Measurements from ENCODE around the gene HMGA1.
"Not testable (repeated sequence)": the region's sequence is repeated elsewhere in the genome, so short reads cannot be mapped to it uniquely, and the experiment has no call there.

Gene HMGA1

GRCh38 chr6:34241351-34242215 lies 4.9 kb downstream of the HMGA1 start:
- no peak for DNase-seq

GRCh38 chr6:34242252-34243130 lies 5.8 kb downstream of the HMGA1 start:
- no peak for DNase-seq

GRCh38 chr6:34243131-34243771 lies 6.6 kb downstream of the HMGA1 start:
- DNase-seq, result no peak

GRCh38 chr6:34243901-34244884 lies 7.5 kb downstream of the HMGA1 start:
- peak in 1 of 2 donors; percentile 49 for DNase-seq

- not testable (repeated sequence) for DNase-seq
Observed at GRCh38 chr6:34245032-34245760, 8.5 kb downstream of the HMGA1 start.

GRCh38 chr6:34245761-34246140 lies 9.1 kb downstream of the HMGA1 start:
- not testable (repeated sequence) for DNase-seq

- DNase-seq, result no peak
Observed at GRCh38 chr6:34246249-34246562, 9.5 kb downstream of the HMGA1 start.

GRCh38 chr6:34246563-34247391 lies 10.1 kb downstream of the HMGA1 start:
- DNase-seq, result peak; percentile 53 to 68

GRCh38 chr6:34247481-34248197 lies 11.0 kb downstream of the HMGA1 start:
- no peak for DNase-seq

GRCh38 chr6:34248198-34248726 lies 11.6 kb downstream of the HMGA1 start:
- peak; percentile 62 to 66 for DNase-seq

- peak; percentile 95 to 98 for DNase-seq
Observed at GRCh38 chr6:34248727-34249468, 12.2 kb downstream of the HMGA1 start, which contains the start of gene SMIM29. SMIM29 (minus strand) TSS chr6:34249006; CDS start chr6:34247791, 1,215 bp downstream.

GRCh38 chr6:34249469-34250261 lies 13.0 kb downstream of the HMGA1 start:
- no peak for DNase-seq

- DNase-seq, result not testable (repeated sequence)
Observed at GRCh38 chr6:34252395-34252794, 15.7 kb downstream of the HMGA1 start.

GRCh38 chr6:34259529-34260069 lies 22.9 kb downstream of the HMGA1 start:
- no peak for DNase-seq

GRCh38 chr6:34260576-34261267 lies 24.0 kb downstream of the HMGA1 start:
- no peak for DNase-seq

GRCh38 chr6:34263484-34263883 lies 26.8 kb downstream of the HMGA1 start:
- DNase-seq, result not testable (repeated sequence)

- no peak for DNase-seq
Observed at GRCh38 chr6:34267746-34268145, 31.1 kb downstream of the HMGA1 start.

All from CD4-positive, alpha-beta T cell treated with Interferon alpha-2 for 1 hour (primary cell).